Fibroblast of lung (primary cell): ENCODE data around the gene RPL19. TPM values are rescaled to one million over a fixed set of nuclear protein-coding genes. Genes with fewer than 3 reads are reported as not detected.

Experiments used
- DNase-seq, 2 donors: peaks; one replicate each; pipeline versions ENCODE4 v3.0.0 to v3.0.0-alpha.2; 2010; ENCODE audit warnings: low read depth in 2 of 2
- H2AFZ ChIP-seq: 2 replicates; pipeline ENCODE4 v1.5.1; 2012; ENCODE audit warnings: low read length, control low read depth, inconsistent platforms
- H3K27ac ChIP-seq: 2 replicates; pipeline ENCODE4 v1.5.1; 2011; ENCODE audit warnings: low read length, control low read depth; ENCODE audit not compliant: insufficient read depth
- H3K27me3 ChIP-seq: 2 replicates; pipeline ENCODE4 v1.5.1; 2011; ENCODE audit warnings: mild to moderate bottlenecking, low read length; ENCODE audit not compliant: control insufficient read depth, insufficient read depth
- H3K36me3 ChIP-seq: 2 replicates; pipeline ENCODE4 v1.5.1; 2011; ENCODE audit warnings: low read length; ENCODE audit not compliant: control insufficient read depth, insufficient read depth
- H3K4me1 ChIP-seq: 2 replicates; pipeline ENCODE4 v1.5.1; 2011; ENCODE audit warnings: low read length; ENCODE audit not compliant: control insufficient read depth, insufficient read depth; ENCODE audit errors: extremely low read depth
- H3K4me2 ChIP-seq: 2 replicates; pipeline ENCODE4 v1.5.1; 2011; ENCODE audit warnings: low read length, control low read depth; ENCODE audit not compliant: insufficient read depth; ENCODE audit errors: extremely low read depth
- H3K4me3 ChIP-seq, 4 experiments: fragments of 200-600 bp in 1 of 4; sonication (generic) in 1 of 4; replicated peaks in 1 of 4; 2 replicates each; pipeline ENCODE4 v1.5.1; 2011 to 2016; ENCODE audit warnings: low read length in 4 of 4, low read depth in 3 of 4, mild to moderate bottlenecking in 3 of 4, control low read depth in 2 of 4, inconsistent platforms in 1 of 4, mixed read lengths in 1 of 4; ENCODE audit not compliant: insufficient read depth in 1 of 4; ENCODE audit errors: control extremely low read depth in 1 of 4
- H3K79me2 ChIP-seq: 2 replicates; pipeline ENCODE4 v1.5.1; 2012; ENCODE audit warnings: mild to moderate bottlenecking, low read length, inconsistent platforms; ENCODE audit not compliant: control insufficient read depth, insufficient read depth
- H3K9ac ChIP-seq: 2 replicates; pipeline ENCODE4 v1.5.1; 2011; ENCODE audit warnings: mild to moderate bottlenecking, low read length, control low read depth; ENCODE audit not compliant: insufficient read depth
- H3K9me3 ChIP-seq: 2 replicates; pipeline ENCODE4 v1.5.1; 2012; ENCODE audit warnings: low read depth, low read length; ENCODE audit not compliant: control insufficient read depth, insufficient read depth
- H4K20me1 ChIP-seq: 2 replicates; pipeline ENCODE4 v1.5.1; 2011; ENCODE audit warnings: low read length; ENCODE audit not compliant: control insufficient read depth, insufficient read depth; ENCODE audit errors: extremely low read depth
- CTCF ChIP-seq, 2 donors: IDR thresholded peaks in 1 of 2; conservative IDR thresholded peaks in 1 of 2; 1 replicate in 1 of 2; 2 replicates in 1 of 2; pipeline ENCODE4 v1.5.1; 2011 to 2012; ENCODE audit warnings: low read length in 2 of 2, control low read depth in 1 of 2, inconsistent platforms in 1 of 2, low read depth in 1 of 2, mild to moderate bottlenecking in 1 of 2
- EZH2 ChIP-seq: IDR thresholded peaks from 2 replicates; pipeline ENCODE4 v1.5.1; 2012; ENCODE audit warnings: low read length, control low read depth, mild to moderate bottlenecking; ENCODE audit errors: missing control alignments
- polyA minus RNA-seq: library from RNA; depleted of rRNA, polyadenylated mRNA; stranded (reverse); fragments of >200 nt; gene quantifications from 2 replicates; pipeline ENCODE4 v1.2.3, GENCODE V29; 2011; ENCODE audit warnings: low replicate concordance
- polyA plus RNA-seq, 2 donors: library from polyadenylated mRNA; depleted of rRNA in 1 of 2; stranded (reverse) in 1 of 2; unstranded in 1 of 2; fragments of >200 nt; gene quantifications; 2 replicates each; pipeline ENCODE4 v1.2.1, GENCODE V29; 2011 to 2012; ENCODE audit warnings: missing spikeins in 1 of 2
- total RNA-seq: library from RNA; depleted of rRNA; stranded (reverse); fragments of >200 nt; gene quantifications from 2 replicates; pipeline ENCODE4 v1.2.1, GENCODE V29; 2014

Gene RPL19
- total RNA-seq (1,378 and 1,996 TPM in 2 replicates), polyA plus RNA-seq (1,814 and 2,237 TPM in 2 replicates), polyA minus RNA-seq (547 and 575 TPM in 2 replicates)
- polyA plus RNA-seq (2012) = 2,049 and 2,331 TPM in 2 replicates

- peak in 1 of 2 donors; percentile 39 for DNase-seq
- TF ChIP-seq EZH2 (no peak), CTCF (conservative IDR thresholded peaks at IDR 0.05 in 1 of 2, IDR thresholded peaks at IDR 0.05 in 1 of 2; ENCODE audit: low read depth in 1 of 2, low read length in 2 of 2) (no peak)
- Histone ChIP-seq H3K36me3 (peaks cover 16% of the 10 kb centered on the region), H3K9me3 (no peaks in the 10 kb centered on the region), H3K4me2 (peak within 1 kb of the TSS; percentile 100), H4K20me1 (no peaks in the 10 kb centered on the region), H3K27me3 (no peaks in the 10 kb centered on the region), H3K27ac (peak within 1 kb of the TSS; percentile 98), H2AFZ (peak within 1 kb of the TSS; percentile 84), H3K4me3 (peak within 1 kb of the TSS; percentile 61 to 100 (median 76)), H3K79me2 (peaks cover 37% of the 10 kb centered on the region), H3K9ac (peak within 1 kb of the TSS; percentile 88), H3K4me1 (peaks cover 11% of the 10 kb centered on the region)
These were observed at the start of gene RPL19 for GRCh38 chr17:39200070-39200879. Gene RPL19 (plus strand): TSS chr17:39200283. CDS start chr17:39200345, 62 bp downstream.

DNA sequence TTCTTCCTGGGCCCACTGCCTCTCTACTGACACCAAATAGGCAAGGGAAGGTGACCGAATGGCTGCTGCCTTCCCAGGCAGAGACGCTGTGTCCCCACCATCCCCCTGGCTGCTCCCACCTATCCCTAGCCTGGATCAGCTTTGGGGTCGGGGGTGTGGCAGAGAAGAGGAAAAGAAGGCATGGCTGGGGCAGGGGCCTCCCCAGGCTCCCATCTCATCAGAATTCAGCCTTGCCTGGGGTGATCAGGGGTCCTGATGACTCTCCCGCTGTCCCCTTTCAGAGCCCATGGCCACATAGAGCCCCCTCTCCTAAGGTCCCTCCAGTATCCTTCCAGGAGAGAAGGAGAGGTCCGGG, 49.3 kb upstream of the RPL19 start:
- Histone ChIP-seq H3K4me3 (peak overlapping the region in 1 of 4 experiments; percentile 54), H4K20me1 (no peaks in the 10 kb centered on the region), H3K27me3 (peaks cover 9% of the 10 kb centered on the region), H3K4me2 (no peak overlapping the region), H2AFZ (no peak overlapping the region), H3K4me1 (no peaks in the 10 kb centered on the region), H3K79me2 (no peaks in the 10 kb centered on the region), H3K9ac (no peak overlapping the region), H3K27ac (no peak overlapping the region), H3K9me3 (no peaks in the 10 kb centered on the region), H3K36me3 (no peaks in the 10 kb centered on the region)
- TF ChIP-seq EZH2 (peak; percentile 48), CTCF (conservative IDR thresholded peaks at IDR 0.05 in 1 of 2, IDR thresholded peaks at IDR 0.05 in 1 of 2; ENCODE audit: low read depth in 1 of 2, low read length in 2 of 2) (no peak)
- DNase-seq = no peak

DNA sequence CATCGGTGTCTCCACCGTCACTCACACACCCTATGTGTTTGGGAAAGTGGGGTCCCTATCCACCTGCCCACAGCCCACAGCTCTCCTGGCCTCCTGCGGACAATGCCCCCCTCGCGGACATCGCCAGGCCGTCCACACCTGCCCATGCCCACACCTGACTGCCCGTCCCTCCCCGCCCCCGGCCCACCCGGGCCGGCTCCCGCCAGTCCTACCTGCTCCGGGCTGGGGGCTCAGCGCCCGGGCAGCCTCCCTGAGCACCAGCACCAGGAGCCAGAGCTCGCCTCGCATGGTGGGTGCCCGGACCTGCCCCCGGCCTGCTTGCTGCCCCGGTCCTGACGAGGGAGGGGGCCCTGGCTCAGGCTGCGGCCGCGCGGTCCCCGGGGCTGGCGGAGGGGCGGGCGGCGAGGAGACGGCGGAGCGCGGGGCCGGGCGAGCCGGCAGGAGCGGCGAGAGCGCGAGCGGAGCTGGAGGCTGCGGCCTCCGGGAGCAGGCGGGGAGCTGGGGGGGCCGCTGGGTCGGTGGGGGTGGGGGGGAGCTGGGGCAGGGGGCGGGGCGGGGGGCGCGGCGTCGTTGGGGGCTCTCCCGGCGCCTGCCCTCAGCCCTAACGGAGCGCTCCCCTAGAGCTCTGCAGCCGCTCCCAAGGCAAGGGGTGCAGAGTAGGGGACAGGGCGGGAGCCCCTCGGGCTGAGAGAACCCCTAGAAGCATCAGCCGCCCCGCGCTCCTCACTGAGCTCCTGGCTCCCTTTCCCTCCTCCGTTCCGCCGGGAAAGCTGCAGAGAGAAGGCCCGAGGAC, 48.7 kb upstream of the RPL19 start, which contains the start of gene PLXDC1:
PLXDC1 (minus strand) TSS at position 488 of the 793 bp plus-strand sequence; CDS start at position 288, 200 bp downstream.
- no peaks in the 10 kb centered on the region for H3K36me3 ChIP-seq
- H3K79me2 ChIP-seq = no peaks in the 10 kb centered on the region
- H2AFZ ChIP-seq = no peak within 1 kb of the TSS

More for the DNA sequence above, 48.7 kb upstream of the RPL19 start, which contains the start of gene PLXDC1:
- H3K4me3 ChIP-seq = peak within 1 kb of the TSS in 2 of 4 experiments; percentile 90 to 93
- H4K20me1 ChIP-seq = no peaks in the 10 kb centered on the region
- H3K9ac ChIP-seq = no peak within 1 kb of the TSS
- no peak within 1 kb of the TSS for H3K27ac ChIP-seq
- H3K4me2 ChIP-seq = peak within 1 kb of the TSS; percentile 58
- no peaks in the 10 kb centered on the region for H3K4me1 ChIP-seq
- no peak for DNase-seq
- TF ChIP-seq EZH2 (peak; percentile 60), CTCF (conservative IDR thresholded peaks at IDR 0.05 in 1 of 2, IDR thresholded peaks at IDR 0.05 in 1 of 2; ENCODE audit: low read depth in 1 of 2, low read length in 2 of 2) (no peak)
- H3K9me3 ChIP-seq = no peaks in the 10 kb centered on the region
- H3K27me3 ChIP-seq = peaks cover 9% of the 10 kb centered on the region
